ENCODE measurements around the gene MAML2.

Gene MAML2

DNA sequence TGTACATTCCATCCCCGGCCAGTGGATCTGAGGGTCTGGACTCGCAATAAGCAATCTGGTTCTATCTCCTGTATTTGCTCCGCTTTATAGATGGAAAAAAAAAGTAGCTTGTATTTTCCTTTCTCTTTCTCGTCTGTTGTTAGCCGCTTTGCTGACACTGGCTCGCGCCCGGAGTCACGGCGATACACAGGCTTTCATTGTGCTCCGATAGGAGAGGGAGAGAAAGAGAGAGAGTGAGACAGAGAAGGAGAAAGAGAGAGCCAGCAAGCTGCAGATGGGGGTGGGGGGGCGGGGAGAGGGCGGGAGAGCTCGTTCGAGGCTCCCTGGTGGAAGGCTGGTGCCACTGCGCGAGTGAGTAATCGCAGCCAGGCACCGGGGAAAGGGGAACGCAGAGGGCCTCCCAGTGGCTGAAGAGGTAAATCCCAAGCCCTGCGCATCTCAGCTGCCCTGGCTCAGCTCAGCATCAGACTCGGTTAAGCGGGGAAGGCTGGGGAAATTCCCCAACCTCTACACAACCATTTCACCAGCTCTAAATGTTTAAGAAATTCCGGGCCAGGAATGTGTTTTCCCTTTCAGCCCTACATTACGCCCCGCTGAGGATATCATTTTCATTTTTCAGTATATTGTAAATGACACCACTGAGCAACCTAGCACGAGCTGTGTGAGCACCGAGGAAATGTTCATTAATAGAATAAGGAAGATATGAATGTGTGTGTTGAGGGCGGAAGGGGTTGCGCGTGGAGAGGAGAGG, at the start of gene MAML2:
MAML2 (minus strand) TSS at position 235 of the 751 bp plus-strand sequence. CDS start 1,300 bp downstream, outside the sequence.
- H3K4me3 ChIP-seq (ENCODE audit: low read depth, low read length) = peak within 1 kb of the TSS; percentile 76
- TF ChIP-seq, protein P1, sequence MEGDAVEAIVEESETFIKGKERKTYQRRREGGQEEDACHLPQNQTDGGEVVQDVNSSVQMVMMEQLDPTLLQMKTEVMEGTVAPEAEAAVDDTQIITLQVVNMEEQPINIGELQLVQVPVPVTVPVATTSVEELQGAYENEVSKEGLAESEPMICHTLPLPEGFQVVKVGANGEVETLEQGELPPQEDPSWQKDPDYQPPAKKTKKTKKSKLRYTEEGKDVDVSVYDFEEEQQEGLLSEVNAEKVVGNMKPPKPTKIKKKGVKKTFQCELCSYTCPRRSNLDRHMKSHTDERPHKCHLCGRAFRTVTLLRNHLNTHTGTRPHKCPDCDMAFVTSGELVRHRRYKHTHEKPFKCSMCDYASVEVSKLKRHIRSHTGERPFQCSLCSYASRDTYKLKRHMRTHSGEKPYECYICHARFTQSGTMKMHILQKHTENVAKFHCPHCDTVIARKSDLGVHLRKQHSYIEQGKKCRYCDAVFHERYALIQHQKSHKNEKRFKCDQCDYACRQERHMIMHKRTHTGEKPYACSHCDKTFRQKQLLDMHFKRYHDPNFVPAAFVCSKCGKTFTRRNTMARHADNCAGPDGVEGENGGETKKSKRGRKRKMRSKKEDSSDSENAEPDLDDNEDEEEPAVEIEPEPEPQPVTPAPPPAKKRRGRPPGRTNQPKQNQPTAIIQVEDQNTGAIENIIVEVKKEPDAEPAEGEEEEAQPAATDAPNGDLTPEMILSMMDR (IDR thresholded peaks at IDR 0.05; ENCODE audit: low read depth, low read length) = peak; percentile 82

- H3K4me3 ChIP-seq (ENCODE audit: low read depth, low read length) = no peak overlapping the region
- TF ChIP-seq, protein P1 (IDR thresholded peaks at IDR 0.05; ENCODE audit: low read depth, low read length) = no peak
These were observed 48.8 kb upstream of the MAML2 start for GRCh38 chr11:96391698-96392307.

DNA sequence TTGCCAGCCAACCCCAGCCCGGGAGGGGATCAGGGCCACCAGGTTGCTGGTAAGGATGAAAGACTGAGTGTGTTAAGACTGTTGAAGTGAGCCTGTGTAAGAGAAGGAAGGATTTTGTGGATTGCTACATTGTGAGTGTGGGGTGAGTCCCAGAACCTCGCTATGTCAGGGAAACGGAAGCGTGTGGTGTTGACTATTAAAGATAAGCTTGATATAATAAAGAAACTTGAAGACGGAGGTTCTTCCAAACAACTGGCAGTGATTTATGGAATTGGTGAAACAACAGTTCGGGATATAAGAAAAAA, 47.4 kb upstream of the MAML2 start:
- peak overlapping the region; percentile 91 for H3K4me3 ChIP-seq (ENCODE audit: low read depth, low read length)
- TF ChIP-seq, protein P1 (IDR thresholded peaks at IDR 0.05; ENCODE audit: low read depth, low read length) = no peak

GRCh38 chr11:96389720-96390487, 46.9 kb upstream of the MAML2 start, which contains the start of the genes CCDC82 and JRKL:
CCDC82 (minus strand) TSS chr11:96389912; CDS start chr11:96384747, 5,165 bp downstream.
JRKL (plus strand) TSS chr11:96390013; CDS start chr11:96390650, 637 bp downstream.
- peak within 1 kb of the TSS; percentile 91 for H3K4me3 ChIP-seq (ENCODE audit: low read depth, low read length)
- TF ChIP-seq, protein P1 (IDR thresholded peaks at IDR 0.05; ENCODE audit: low read depth, low read length) = no peak

DNA sequence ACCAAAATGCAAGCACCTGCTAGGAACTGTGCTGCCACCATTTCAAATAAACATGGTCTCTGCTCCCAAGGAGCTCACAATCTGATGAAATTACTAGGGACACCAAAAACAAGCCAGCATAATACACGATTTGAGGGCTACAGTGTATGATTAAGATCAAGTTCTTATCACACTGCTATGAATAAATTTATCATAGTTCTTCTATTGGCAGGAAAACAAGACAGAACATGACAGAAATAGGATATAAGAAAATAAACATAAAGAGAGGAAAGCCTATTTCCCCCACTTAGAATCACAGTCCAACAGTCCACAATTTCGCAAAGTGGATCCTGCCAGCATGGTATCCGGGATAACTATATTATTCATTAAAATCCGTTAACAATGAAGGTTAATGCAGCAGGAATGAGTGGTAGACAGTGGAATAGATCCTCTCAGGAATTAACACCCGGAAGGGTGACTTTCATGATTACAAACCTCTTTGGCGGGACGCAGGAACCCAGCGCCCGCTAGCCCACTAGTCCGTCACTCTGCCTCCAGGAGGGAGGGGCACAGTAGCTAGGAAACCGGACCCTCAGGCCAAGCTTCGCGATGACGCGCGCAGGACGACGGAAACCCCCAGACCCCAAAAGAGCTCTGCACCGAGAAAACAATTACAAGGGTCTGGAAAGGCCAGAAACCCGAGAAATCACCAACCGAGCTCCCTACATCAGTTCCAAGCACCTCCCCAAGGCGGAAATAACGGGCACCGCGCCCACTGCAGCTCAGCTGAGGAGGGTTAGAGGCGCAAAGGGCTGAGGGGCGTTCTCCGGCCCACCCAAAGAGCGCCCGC, 46.1 kb upstream of the MAML2 start:
- TF ChIP-seq, protein P1 (IDR thresholded peaks at IDR 0.05; ENCODE audit: low read depth, low read length) = no peak
- peak overlapping the region; percentile 91 for H3K4me3 ChIP-seq (ENCODE audit: low read depth, low read length)

- TF ChIP-seq, protein P1 (IDR thresholded peaks at IDR 0.05; ENCODE audit: low read depth, low read length) = no peak
- H3K4me3 ChIP-seq (ENCODE audit: low read depth, low read length) = no peak overlapping the region
These were observed 42.2 kb upstream of the MAML2 start for GRCh38 chr11:96385187-96385586.

All from WI38 (cell line).